GM23338 (cell line): ENCODE results near the gene TTLL5. TPM values are rescaled to one million over a fixed set of nuclear protein-coding genes. Genes with fewer than 3 reads are reported as not detected.

Experiments used
- ATAC-seq: fragments of 200-7000 bp; cut with Tn5 transposase; 3 replicates; pipeline ENCODE4 v1.9.1; 2020
- DNase-seq: peaks from one replicate; pipeline ENCODE4 v3.0.0-alpha.2; 2015; ENCODE audit warnings: low spot score
- H2AFZ ChIP-seq: fragments of 200-600 bp; sonication (generic); 2 replicates; pipeline ENCODE4 v1.8.0; 2016; ENCODE audit warnings: antibody characterized with exemption, mild to moderate bottlenecking, moderate library complexity
- H3F3A ChIP-seq: fragments of 200-600 bp; sonication (generic); replicated peaks from 2 replicates; pipeline ENCODE4 v1.8.0; 2017; ENCODE audit warnings: antibody characterized with exemption, mixed run types, low read depth
- H3K27ac ChIP-seq: fragments of 200-600 bp; sonication (generic); 2 replicates; pipeline ENCODE4 v1.6.1; 2016; ENCODE audit warnings: low read depth
- H3K27me3 ChIP-seq: fragments of 200-600 bp; sonication (generic); 2 replicates; pipeline ENCODE4 v1.8.0; 2016; ENCODE audit warnings: mild to moderate bottlenecking, mixed run types, moderate library complexity; ENCODE audit not compliant: insufficient read depth
- H3K36me3 ChIP-seq: fragments of 200-600 bp; sonication (generic); 2 replicates; pipeline ENCODE4 v1.8.0; 2016; ENCODE audit warnings: mild to moderate bottlenecking; ENCODE audit not compliant: insufficient read depth
- H3K4me1 ChIP-seq: fragments of 200-600 bp; sonication (generic); 2 replicates; pipeline ENCODE4 v1.8.0; 2016; ENCODE audit warnings: mild to moderate bottlenecking, moderate library complexity; ENCODE audit not compliant: insufficient read depth
- H3K4me2 ChIP-seq: fragments of 200-600 bp; sonication (generic); 2 replicates; pipeline ENCODE4 v1.7.1; 2017; ENCODE audit warnings: mixed run types
- H3K4me3 ChIP-seq: fragments of 200-600 bp; sonication (generic); 2 replicates; pipeline ENCODE4 v1.6.1; 2016; ENCODE audit warnings: mixed run types
- H3K79me2 ChIP-seq: fragments of 200-600 bp; sonication (generic); replicated peaks from 2 replicates; pipeline ENCODE4 v1.8.0; 2017; ENCODE audit warnings: mild to moderate bottlenecking; ENCODE audit not compliant: insufficient read depth
- H3K9me2 ChIP-seq: fragments of 200-600 bp; sonication (generic); 2 replicates; pipeline ENCODE4 v1.8.0; 2017; ENCODE audit not compliant: insufficient read depth
- H4K20me1 ChIP-seq: fragments of 200-600 bp; sonication (generic); replicated peaks from 2 replicates; pipeline ENCODE4 v1.8.0; 2017; ENCODE audit warnings: mild to moderate bottlenecking; ENCODE audit not compliant: insufficient read depth
- H3K27ac Mint-ChIP-seq: 2 replicates; pipeline ENCODE4 v1.8.0; 2020; ENCODE audit warnings: inconsistent platforms, mild to moderate bottlenecking, moderate library complexity, mixed read lengths
- H3K27me3 Mint-ChIP-seq: 3 replicates; pipeline ENCODE4 v1.8.0; 2022; ENCODE audit warnings: low read depth, mild to moderate bottlenecking, moderate library complexity, mixed read lengths, inconsistent platforms; ENCODE audit not compliant: insufficient read depth, poor library complexity
- H3K36me3 Mint-ChIP-seq: 3 replicates; pipeline ENCODE4 v1.8.0; 2021; ENCODE audit warnings: low read depth, mild to moderate bottlenecking, inconsistent platforms, moderate library complexity, mixed read lengths
- H3K4me1 Mint-ChIP-seq: 3 replicates; pipeline ENCODE4 v1.8.0; 2020; ENCODE audit warnings: mild to moderate bottlenecking, inconsistent platforms, mixed read lengths
- H3K4me3 Mint-ChIP-seq: 3 replicates; pipeline ENCODE4 v1.8.0; 2021; ENCODE audit warnings: moderate library complexity, mild to moderate bottlenecking, inconsistent platforms, mixed read lengths
- H3K9me3 Mint-ChIP-seq: 3 replicates; pipeline ENCODE4 v1.8.0; 2020; ENCODE audit warnings: moderate library complexity, mild to moderate bottlenecking, inconsistent platforms, mixed read lengths
- CREB1 ChIP-seq: fragments of 250-450 bp; sonication (Bioruptor Pico); IDR thresholded peaks from 2 replicates; pipeline ENCODE4 v1.5.0; 2020; ENCODE audit warnings: low read depth, mild to moderate bottlenecking, moderate library complexity
- EZH2 ChIP-seq: fragments of 200-600 bp; sonication (generic); IDR thresholded peaks from one replicate; pipeline ENCODE4 v1.8.0; 2017; ENCODE audit warnings: antibody characterized with exemption, mild to moderate bottlenecking, low read depth; ENCODE audit not compliant: unreplicated experiment
- EZH2phosphoT487 ChIP-seq: fragments of 200-600 bp; sonication (generic); IDR thresholded peaks from one replicate; pipeline ENCODE4 v1.8.1; 2018; ENCODE audit warnings: antibody characterized with exemption; ENCODE audit not compliant: unreplicated experiment
- JUNB ChIP-seq: IDR thresholded peaks from one replicate; pipeline ENCODE4 v1.6.1; 2016; ENCODE audit warnings: antibody characterized with exemption; ENCODE audit not compliant: unreplicated experiment
- NANOG ChIP-seq: IDR thresholded peaks from 2 replicates; pipeline ENCODE4 v1.6.1; 2016; ENCODE audit warnings: antibody characterized with exemption, borderline replicate concordance
- ZNF114 ChIP-seq: fragments of 250-450 bp; sonication (Bioruptor Pico); IDR thresholded peaks from 2 replicates; pipeline ENCODE4 v1.5.0; 2020; ENCODE audit warnings: mild to moderate bottlenecking, moderate library complexity
- ZNF331 ChIP-seq: fragments of 250-450 bp; sonication (Bioruptor Pico); IDR thresholded peaks from 2 replicates; pipeline ENCODE4 v1.5.0; 2020; ENCODE audit warnings: low read depth, mild to moderate bottlenecking, moderate library complexity
- polyA plus RNA-seq: library from polyadenylated mRNA; unstranded; fragments of >200 nt; fragmentation: Nextera tagmentation; extraction: Ambion mirVana; gene quantifications from 2 replicates; pipeline ENCODE4 v1.2.1, GENCODE V29; 2016
- total RNA-seq: library from RNA; depleted of rRNA; stranded (reverse); fragments of >200 nt; shearing (Covaris generic); gene quantifications from 2 replicates; pipeline ENCODE4 v1.2.3, GENCODE V29; 2014
- TF ChIP-seq, protein P1 (sequence below): IDR thresholded peaks from one replicate; pipeline ENCODE4 v1.6.1; 2018; ENCODE audit warnings: antibody characterized with exemption; ENCODE audit not compliant: unreplicated experiment
- TF ChIP-seq, protein P2 (sequence below), 2 experiments: fragments of 200-600 bp in 1 of 2; sonication (generic) in 1 of 2; conservative IDR thresholded peaks; 2 replicates each; pipeline versions ENCODE4 v1.5.1 to v1.6.1; 2016 to 2017; ENCODE audit warnings: antibody characterized with exemption in 2 of 2, low read depth in 2 of 2, mild to moderate bottlenecking in 2 of 2, moderate library complexity in 1 of 2
- TF ChIP-seq, protein P3 (sequence below): fragments of 250-450 bp; sonication (Bioruptor Pico); IDR thresholded peaks from 2 replicates; pipeline ENCODE4 v1.5.0; 2020; ENCODE audit warnings: mild to moderate bottlenecking, moderate library complexity

Gene TTLL5
- total and polyA plus RNA-seq, 2 experiments from 2014 or later = 33.5 to 35.4 TPM

DNA sequence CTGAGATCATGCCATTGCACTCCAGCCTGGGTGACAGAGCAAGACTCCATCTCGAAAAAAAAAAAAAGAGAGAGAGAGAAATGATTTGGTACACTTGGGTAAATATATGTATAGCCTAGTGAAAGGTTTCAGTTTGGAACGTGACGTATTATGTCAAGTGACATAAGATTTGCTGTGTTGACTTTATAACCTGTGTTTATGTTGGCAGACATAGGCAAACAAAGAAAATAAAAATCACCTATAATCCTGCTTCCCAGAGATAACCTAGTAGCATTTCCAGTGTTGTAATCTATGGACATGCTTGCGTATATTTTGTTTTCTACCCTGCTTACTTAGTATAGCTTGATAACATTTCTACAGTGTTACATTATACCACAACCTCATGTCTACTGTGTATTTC, 17.1 kb upstream of the TTLL5 start:
- TF ChIP-seq, protein P1, sequence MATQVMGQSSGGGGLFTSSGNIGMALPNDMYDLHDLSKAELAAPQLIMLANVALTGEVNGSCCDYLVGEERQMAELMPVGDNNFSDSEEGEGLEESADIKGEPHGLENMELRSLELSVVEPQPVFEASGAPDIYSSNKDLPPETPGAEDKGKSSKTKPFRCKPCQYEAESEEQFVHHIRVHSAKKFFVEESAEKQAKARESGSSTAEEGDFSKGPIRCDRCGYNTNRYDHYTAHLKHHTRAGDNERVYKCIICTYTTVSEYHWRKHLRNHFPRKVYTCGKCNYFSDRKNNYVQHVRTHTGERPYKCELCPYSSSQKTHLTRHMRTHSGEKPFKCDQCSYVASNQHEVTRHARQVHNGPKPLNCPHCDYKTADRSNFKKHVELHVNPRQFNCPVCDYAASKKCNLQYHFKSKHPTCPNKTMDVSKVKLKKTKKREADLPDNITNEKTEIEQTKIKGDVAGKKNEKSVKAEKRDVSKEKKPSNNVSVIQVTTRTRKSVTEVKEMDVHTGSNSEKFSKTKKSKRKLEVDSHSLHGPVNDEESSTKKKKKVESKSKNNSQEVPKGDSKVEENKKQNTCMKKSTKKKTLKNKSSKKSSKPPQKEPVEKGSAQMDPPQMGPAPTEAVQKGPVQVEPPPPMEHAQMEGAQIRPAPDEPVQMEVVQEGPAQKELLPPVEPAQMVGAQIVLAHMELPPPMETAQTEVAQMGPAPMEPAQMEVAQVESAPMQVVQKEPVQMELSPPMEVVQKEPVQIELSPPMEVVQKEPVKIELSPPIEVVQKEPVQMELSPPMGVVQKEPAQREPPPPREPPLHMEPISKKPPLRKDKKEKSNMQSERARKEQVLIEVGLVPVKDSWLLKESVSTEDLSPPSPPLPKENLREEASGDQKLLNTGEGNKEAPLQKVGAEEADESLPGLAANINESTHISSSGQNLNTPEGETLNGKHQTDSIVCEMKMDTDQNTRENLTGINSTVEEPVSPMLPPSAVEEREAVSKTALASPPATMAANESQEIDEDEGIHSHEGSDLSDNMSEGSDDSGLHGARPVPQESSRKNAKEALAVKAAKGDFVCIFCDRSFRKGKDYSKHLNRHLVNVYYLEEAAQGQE = no peak
- TF ChIP-seq, protein P2, sequence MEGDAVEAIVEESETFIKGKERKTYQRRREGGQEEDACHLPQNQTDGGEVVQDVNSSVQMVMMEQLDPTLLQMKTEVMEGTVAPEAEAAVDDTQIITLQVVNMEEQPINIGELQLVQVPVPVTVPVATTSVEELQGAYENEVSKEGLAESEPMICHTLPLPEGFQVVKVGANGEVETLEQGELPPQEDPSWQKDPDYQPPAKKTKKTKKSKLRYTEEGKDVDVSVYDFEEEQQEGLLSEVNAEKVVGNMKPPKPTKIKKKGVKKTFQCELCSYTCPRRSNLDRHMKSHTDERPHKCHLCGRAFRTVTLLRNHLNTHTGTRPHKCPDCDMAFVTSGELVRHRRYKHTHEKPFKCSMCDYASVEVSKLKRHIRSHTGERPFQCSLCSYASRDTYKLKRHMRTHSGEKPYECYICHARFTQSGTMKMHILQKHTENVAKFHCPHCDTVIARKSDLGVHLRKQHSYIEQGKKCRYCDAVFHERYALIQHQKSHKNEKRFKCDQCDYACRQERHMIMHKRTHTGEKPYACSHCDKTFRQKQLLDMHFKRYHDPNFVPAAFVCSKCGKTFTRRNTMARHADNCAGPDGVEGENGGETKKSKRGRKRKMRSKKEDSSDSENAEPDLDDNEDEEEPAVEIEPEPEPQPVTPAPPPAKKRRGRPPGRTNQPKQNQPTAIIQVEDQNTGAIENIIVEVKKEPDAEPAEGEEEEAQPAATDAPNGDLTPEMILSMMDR (conservative IDR thresholded peaks at IDR 0.05; ENCODE audit: low read depth in 2 of 2) = no peak
- TF ChIP-seq CREB1 (CRISPR knock-in tag) = no peak
- TF ChIP-seq EZH2phosphoT487 = no peak
- no peak for TF ChIP-seq NANOG
- no peak for TF ChIP-seq ZNF331
- TF ChIP-seq EZH2 = no peak
- TF ChIP-seq ZNF114 (CRISPR knock-in tag) = no peak
- no peak for TF ChIP-seq JUNB
- TF ChIP-seq, protein P3, sequence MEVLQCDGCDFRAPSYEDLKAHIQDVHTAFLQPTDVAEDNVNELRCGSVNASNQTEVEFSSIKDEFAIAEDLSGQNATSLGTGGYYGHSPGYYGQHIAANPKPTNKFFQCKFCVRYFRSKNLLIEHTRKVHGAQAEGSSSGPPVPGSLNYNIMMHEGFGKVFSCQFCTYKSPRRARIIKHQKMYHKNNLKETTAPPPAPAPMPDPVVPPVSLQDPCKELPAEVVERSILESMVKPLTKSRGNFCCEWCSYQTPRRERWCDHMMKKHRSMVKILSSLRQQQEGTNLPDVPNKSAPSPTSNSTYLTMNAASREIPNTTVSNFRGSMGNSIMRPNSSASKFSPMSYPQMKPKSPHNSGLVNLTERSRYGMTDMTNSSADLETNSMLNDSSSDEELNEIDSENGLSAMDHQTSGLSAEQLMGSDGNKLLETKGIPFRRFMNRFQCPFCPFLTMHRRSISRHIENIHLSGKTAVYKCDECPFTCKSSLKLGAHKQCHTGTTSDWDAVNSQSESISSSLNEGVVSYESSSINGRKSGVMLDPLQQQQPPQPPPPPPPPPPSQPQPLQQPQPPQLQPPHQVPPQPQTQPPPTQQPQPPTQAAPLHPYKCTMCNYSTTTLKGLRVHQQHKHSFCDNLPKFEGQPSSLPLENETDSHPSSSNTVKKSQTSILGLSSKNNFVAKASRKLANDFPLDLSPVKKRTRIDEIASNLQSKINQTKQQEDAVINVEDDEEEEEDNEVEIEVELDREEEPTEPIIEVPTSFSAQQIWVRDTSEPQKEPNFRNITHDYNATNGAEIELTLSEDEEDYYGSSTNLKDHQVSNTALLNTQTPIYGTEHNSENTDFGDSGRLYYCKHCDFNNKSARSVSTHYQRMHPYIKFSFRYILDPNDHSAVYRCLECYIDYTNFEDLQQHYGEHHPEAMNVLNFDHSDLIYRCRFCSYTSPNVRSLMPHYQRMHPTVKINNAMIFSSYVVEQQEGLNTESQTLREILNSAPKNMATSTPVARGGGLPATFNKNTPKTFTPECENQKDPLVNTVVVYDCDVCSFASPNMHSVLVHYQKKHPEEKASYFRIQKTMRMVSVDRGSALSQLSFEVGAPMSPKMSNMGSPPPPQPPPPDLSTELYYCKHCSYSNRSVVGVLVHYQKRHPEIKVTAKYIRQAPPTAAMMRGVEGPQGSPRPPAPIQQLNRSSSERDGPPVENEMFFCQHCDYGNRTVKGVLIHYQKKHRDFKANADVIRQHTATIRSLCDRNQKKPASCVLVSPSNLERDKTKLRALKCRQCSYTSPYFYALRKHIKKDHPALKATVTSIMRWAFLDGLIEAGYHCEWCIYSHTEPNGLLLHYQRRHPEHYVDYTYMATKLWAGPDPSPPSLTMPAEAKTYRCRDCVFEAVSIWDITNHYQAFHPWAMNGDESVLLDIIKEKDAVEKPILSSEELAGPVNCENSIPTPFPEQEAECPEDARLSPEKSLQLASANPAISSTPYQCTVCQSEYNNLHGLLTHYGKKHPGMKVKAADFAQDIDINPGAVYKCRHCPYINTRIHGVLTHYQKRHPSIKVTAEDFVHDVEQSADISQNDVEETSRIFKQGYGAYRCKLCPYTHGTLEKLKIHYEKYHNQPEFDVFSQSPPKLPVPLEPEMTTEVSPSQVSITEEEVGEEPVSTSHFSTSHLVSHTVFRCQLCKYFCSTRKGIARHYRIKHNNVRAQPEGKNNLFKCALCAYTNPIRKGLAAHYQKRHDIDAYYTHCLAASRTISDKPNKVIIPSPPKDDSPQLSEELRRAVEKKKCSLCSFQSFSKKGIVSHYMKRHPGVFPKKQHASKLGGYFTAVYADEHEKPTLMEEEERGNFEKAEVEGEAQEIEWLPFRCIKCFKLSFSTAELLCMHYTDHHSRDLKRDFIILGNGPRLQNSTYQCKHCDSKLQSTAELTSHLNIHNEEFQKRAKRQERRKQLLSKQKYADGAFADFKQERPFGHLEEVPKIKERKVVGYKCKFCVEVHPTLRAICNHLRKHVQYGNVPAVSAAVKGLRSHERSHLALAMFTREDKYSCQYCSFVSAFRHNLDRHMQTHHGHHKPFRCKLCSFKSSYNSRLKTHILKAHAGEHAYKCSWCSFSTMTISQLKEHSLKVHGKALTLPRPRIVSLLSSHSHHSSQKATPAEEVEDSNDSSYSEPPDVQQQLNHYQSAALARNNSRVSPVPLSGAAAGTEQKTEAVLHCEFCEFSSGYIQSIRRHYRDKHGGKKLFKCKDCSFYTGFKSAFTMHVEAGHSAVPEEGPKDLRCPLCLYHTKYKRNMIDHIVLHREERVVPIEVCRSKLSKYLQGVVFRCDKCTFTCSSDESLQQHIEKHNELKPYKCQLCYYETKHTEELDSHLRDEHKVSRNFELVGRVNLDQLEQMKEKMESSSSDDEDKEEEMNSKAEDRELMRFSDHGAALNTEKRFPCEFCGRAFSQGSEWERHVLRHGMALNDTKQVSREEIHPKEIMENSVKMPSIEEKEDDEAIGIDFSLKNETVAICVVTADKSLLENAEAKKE (CRISPR knock-in tag) = no peak
- Histone ChIP-seq H3F3A (no peaks in the 10 kb centered on the region), H3K36me3 (no peaks in the 10 kb centered on the region), H3K4me1 (no peaks in the 10 kb centered on the region), H4K20me1 (no peaks in the 10 kb centered on the region), H3K4me3 (no peak overlapping the region), H3K4me2 (no peak overlapping the region), H2AFZ (no peak overlapping the region), H3K9me2 (no peaks in the 10 kb centered on the region), H3K27me3 (no peaks in the 10 kb centered on the region), H3K79me2 (no peaks in the 10 kb centered on the region), H3K27ac (no peak overlapping the region)
- Mint-ChIP-seq H3K27ac (no peak overlapping the region), H3K36me3 (peaks cover 4% of the 10 kb centered on the region; the same call in 2 of the 3 replicates), H3K4me1 (no peaks in the 10 kb centered on the region), H3K9me3 (no peaks in the 10 kb centered on the region; the same call in 2 of the 3 replicates), H3K4me3 (no peak overlapping the region), H3K27me3 (peaks cover 2% of the 10 kb centered on the region)
- no peak for DNase-seq
- ATAC-seq = no peak
